Uterus (tissue), 4 donors: ENCODE data around the gene UGT1A6. TPM values are rescaled to one million over a fixed set of nuclear protein-coding genes. Genes with fewer than 3 reads are reported as not detected.

Experiments used
- DNase-seq, 2 donors: peaks; one replicate each; pipeline ENCODE4 v3.0.0-alpha.2; 2019 to 2020
- H3K27ac ChIP-seq, 2 donors: fragments of 200-600 bp; sonication (generic); 1 replicate in 1 of 2; 2 replicates in 1 of 2; pipeline ENCODE4 v1.5.1; 2016 to 2018
- H3K27me3 ChIP-seq, 2 donors: fragments of 200-600 bp; sonication (generic); one replicate each; pipeline ENCODE4 v1.5.1; 2018 to 2019; ENCODE audit warnings: control low read depth in 1 of 2
- H3K36me3 ChIP-seq, 2 donors: fragments of 200-600 bp; sonication (generic); one replicate each; pipeline ENCODE4 v1.5.1; 2019; ENCODE audit warnings: control low read depth in 1 of 2
- H3K4me1 ChIP-seq, 2 donors: fragments of 200-600 bp; sonication (generic); one replicate each; pipeline ENCODE4 v1.5.1; 2018 to 2019; ENCODE audit warnings: control low read depth in 1 of 2
- H3K4me3 ChIP-seq, 2 donors: fragments of 200-600 bp; sonication (generic); 1 replicate in 1 of 2; 2 replicates in 1 of 2; pipeline ENCODE4 v1.5.1; 2018 to 2019; ENCODE audit warnings: mild to moderate bottlenecking in 1 of 2
- H3K9me3 ChIP-seq, 2 donors: fragments of 200-600 bp; sonication (generic); one replicate each; pipeline ENCODE4 v1.5.1; 2019; ENCODE audit warnings: control low read depth in 1 of 2
- POLR2A ChIP-seq, 2 donors: fragments of 450-650 bp; IDR thresholded peaks; one replicate each; pipeline ENCODE4 v1.6.1; 2016; ENCODE audit warnings: antibody characterized with exemption in 2 of 2, mild to moderate bottlenecking in 1 of 2, moderate library complexity in 1 of 2
- intact Hi-C: fragments of 100-400 bp; cut with DNase I; formaldehyde crosslinking; loops from one replicate; pipeline ENCODE4 v1.15.1; 2023; ENCODE audit warnings: low total_unique reads
- total RNA-seq, 4 donors: library from RNA; depleted of rRNA in 3 of 4; stranded (reverse); fragments of >200 nt in 3 of 4; gene quantifications; one replicate each; pipeline versions ENCODE4 v1.1.0 to v1.2.4, GENCODE V29; 2014 to 2023
- TF ChIP-seq, protein P1 (sequence below), 4 experiments: fragments of 200-600 bp in 2 of 4; fragments of 450-650 bp in 2 of 4; sonication (generic) in 2 of 4; IDR thresholded peaks; one replicate each; pipeline ENCODE4 v1.5.1; 2016 to 2019; ENCODE audit warnings: antibody characterized with exemption in 4 of 4, mild to moderate bottlenecking in 2 of 4, moderate library complexity in 1 of 4
- donor health status: DM: yes; HTN: yes; CAD: no.

Gene UGT1A6
- total RNA-seq, 4 donors from 2014 or later, result not detected

GRCh38 chr2:233820774-233821105 lies 128.1 kb downstream of the UGT1A6 start:
- Histone ChIP-seq H3K4me1 (no peaks in the 10 kb centered on the region), H3K36me3 (no peaks in the 10 kb centered on the region), H3K27me3 (no peaks in the 10 kb centered on the region), H3K27ac (no peak overlapping the region), H3K4me3 (no peak overlapping the region), H3K9me3 (no peaks in the 10 kb centered on the region)
- no peak for TF ChIP-seq POLR2A (IDR thresholded peaks at IDR 0.05)
- TF ChIP-seq, protein P1, sequence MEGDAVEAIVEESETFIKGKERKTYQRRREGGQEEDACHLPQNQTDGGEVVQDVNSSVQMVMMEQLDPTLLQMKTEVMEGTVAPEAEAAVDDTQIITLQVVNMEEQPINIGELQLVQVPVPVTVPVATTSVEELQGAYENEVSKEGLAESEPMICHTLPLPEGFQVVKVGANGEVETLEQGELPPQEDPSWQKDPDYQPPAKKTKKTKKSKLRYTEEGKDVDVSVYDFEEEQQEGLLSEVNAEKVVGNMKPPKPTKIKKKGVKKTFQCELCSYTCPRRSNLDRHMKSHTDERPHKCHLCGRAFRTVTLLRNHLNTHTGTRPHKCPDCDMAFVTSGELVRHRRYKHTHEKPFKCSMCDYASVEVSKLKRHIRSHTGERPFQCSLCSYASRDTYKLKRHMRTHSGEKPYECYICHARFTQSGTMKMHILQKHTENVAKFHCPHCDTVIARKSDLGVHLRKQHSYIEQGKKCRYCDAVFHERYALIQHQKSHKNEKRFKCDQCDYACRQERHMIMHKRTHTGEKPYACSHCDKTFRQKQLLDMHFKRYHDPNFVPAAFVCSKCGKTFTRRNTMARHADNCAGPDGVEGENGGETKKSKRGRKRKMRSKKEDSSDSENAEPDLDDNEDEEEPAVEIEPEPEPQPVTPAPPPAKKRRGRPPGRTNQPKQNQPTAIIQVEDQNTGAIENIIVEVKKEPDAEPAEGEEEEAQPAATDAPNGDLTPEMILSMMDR (IDR thresholded peaks at IDR 0.05), result no peak
- intact Hi-C loops, result no loop called here
- no peak for DNase-seq

DNA sequence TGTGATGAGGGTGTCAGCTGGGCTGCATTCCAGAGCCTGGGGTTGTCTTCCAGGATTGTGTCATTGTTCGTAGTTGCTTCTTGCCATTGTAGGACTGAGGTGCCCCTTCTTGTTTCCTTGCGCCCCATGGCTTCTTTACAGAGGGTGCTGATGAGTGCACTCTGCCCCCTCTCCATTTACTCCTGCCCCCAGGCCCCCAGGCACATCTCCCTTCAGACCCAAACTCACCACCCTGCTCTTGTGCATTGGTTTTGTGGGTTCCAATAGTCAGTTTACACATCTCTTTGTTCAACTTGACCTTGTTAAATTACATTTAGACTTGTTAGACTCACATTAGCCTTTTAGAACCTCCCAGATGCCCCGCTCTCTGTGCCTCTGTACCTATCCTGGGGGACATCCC lies 128.5 kb downstream of the UGT1A6 start:
- H3K27me3 ChIP-seq, result no peaks in the 10 kb centered on the region
- H3K4me1 ChIP-seq, result no peaks in the 10 kb centered on the region
- no peak for DNase-seq
- TF ChIP-seq POLR2A (IDR thresholded peaks at IDR 0.05), result no peak
- TF ChIP-seq, protein P1 (IDR thresholded peaks at IDR 0.05), result no peak
- intact Hi-C loops, result no loop called here
- no peaks in the 10 kb centered on the region for H3K36me3 ChIP-seq
- no peaks in the 10 kb centered on the region for H3K9me3 ChIP-seq
- no peak overlapping the region for H3K27ac ChIP-seq
- no peak overlapping the region for H3K4me3 ChIP-seq

DNA sequence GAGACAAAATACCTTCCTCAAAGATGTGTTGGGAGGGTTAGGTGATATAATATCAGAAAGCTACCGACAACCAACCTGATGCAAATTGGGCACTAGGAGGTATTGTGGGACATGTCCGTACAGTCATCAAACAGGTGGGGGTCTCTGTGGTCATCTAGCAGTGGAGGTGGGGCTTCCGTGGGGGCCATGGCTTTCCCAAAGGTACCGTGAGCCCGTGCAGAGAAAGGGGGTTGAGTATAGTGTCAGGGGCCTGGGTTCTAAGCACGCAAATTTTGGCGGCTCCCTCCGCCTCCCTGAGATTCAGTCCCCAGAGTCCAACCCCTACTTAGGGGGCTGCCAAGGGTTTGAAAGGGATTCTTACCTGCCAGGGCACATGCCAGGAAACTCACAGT lies 129.0 kb downstream of the UGT1A6 start:
- Histone ChIP-seq H3K27ac (no peak overlapping the region), H3K9me3 (no peaks in the 10 kb centered on the region), H3K36me3 (no peaks in the 10 kb centered on the region), H3K4me3 (no peak overlapping the region), H3K4me1 (no peaks in the 10 kb centered on the region), H3K27me3 (no peaks in the 10 kb centered on the region)
- intact Hi-C loops, result no loop called here
- DNase-seq, result no peak
- no peak for TF ChIP-seq POLR2A (IDR thresholded peaks at IDR 0.05)
- TF ChIP-seq, protein P1 (IDR thresholded peaks at IDR 0.05), result no peak

DNA sequence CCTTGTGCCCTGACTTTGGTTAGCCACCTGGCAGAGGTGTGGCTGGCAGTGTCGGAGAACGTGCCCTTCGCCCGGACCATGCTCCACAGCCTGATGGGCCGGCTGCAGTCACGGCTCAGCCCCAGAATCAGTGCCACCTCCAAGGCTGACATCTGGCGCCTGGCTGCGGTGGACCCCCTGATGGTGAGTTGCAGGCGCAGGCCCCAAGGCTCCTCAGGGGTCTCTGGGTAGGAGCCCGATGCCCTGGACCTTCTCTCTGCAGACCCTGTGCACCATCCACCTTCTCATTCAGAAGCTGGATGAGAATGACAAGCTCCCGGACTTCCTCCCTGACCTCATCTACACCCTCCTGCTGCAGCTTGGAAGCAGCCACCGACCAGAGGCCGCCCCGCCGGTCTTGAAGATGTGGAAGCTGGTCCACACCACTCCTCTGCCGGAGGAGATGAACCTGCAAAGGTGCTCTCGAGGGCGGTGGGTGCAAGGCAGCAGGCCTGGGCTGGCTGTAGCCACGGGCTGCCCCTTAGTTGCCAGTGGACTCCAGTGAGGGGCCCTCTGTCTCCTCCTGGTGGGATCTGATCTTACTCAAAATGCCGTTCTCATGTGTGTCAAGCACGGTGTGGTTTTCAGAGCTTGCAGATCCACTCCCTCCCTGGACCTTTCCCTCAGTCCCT lies 129.5 kb downstream of the UGT1A6 start:
- H3K9me3 ChIP-seq, result no peaks in the 10 kb centered on the region
- no peak overlapping the region for H3K27ac ChIP-seq
- TF ChIP-seq, protein P1 (IDR thresholded peaks at IDR 0.05), result no peak
- no peak for TF ChIP-seq POLR2A (IDR thresholded peaks at IDR 0.05)
- H3K36me3 ChIP-seq, result no peaks in the 10 kb centered on the region
- no peaks in the 10 kb centered on the region for H3K27me3 ChIP-seq
- intact Hi-C loops, result no loop called here
- DNase-seq, result no peak
- no peak overlapping the region for H3K4me3 ChIP-seq
- no peaks in the 10 kb centered on the region for H3K4me1 ChIP-seq

Other genes starting within 250 kb of the UGT1A6 start
- 10 to 100 TPM; 14.7 to 60.2 (median 49.5) TPM for gene USP40, start 126.1 kb upstream of the UGT1A6 start, total RNA-seq
- gene UGT1A8, start 75.3 kb upstream of the UGT1A6 start, total RNA-seq, result not detected
- gene UGT1A10, start 56.4 kb upstream of the UGT1A6 start, total RNA-seq, result not detected
- not detected for gene UGT1A9, start 21.0 kb upstream of the UGT1A6 start, total RNA-seq
- gene UGT1A7, start 11.0 kb upstream of the UGT1A6 start, total RNA-seq, result under 1 TPM in 1 of 4 donors, not detected in 3; 0.29 TPM
- not detected for gene UGT1A5, start 20.0 kb downstream of the UGT1A6 start, total RNA-seq
- not detected for gene UGT1A4, start 25.8 kb downstream of the UGT1A6 start, total RNA-seq
- not detected for gene UGT1A3, start 36.2 kb downstream of the UGT1A6 start, total RNA-seq
- not detected for gene UGT1A1, start 67.4 kb downstream of the UGT1A6 start, total RNA-seq
- gene MROH2A, start 85.4 kb downstream of the UGT1A6 start, total RNA-seq, result not detected
- 10 to 100 TPM in 1 of 4 donors, not detected in 3; 13.0 TPM for gene HJURP, start 161.6 kb downstream of the UGT1A6 start, total RNA-seq
- under 1 TPM in 1 of 4 donors, not detected in 3; 0.35 TPM for gene TRPM8, start 224.5 kb downstream of the UGT1A6 start, total RNA-seq